HG03064 (cell line): ENCODE results near the gene AP4E1.
"Not testable (repeated sequence)": the region's sequence is repeated elsewhere in the genome, so short reads cannot be mapped to it uniquely, and the experiment has no call there.

Source experiments
- ATAC-seq: cut with Tn5 transposase; IDR thresholded peaks from one replicate; pipeline ENCODE4 v1.9.1; 2021; ENCODE audit warnings: low read depth; ENCODE audit not compliant: unreplicated experiment

AP4E1 gene

GRCh38 chr15:50908209-50909009 lies at the start of gene AP4E1:
Gene AP4E1 (plus strand): TSS chr15:50908683. CDS start chr15:50908779, 96 bp downstream.
- peak; percentile 45 for ATAC-seq

DNA sequence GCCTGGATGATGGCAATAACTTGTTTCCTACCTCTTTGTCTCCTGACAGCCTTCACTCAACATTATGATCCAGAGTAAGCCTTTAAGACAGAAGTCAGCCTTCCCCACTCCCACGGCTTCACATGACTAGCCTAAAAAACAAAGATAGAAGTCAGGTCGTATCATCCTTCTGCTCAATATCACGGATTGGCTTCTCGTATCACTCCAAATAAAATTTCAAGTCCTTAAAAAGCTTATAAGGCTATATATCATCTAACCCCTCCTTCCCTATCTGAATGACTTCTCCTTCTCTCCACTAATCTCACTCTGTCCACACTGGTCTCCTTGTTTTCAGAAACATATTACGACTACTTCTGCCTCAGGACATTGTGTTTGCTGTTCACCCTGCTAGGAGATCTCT lies 47.7 kb upstream of the AP4E1 start:
- no peak for ATAC-seq

GRCh38 chr15:50862553-50862952 lies 45.9 kb upstream of the AP4E1 start:
- no peak for ATAC-seq

GRCh38 chr15:50864873-50865272 lies 43.6 kb upstream of the AP4E1 start:
- ATAC-seq = no peak

DNA sequence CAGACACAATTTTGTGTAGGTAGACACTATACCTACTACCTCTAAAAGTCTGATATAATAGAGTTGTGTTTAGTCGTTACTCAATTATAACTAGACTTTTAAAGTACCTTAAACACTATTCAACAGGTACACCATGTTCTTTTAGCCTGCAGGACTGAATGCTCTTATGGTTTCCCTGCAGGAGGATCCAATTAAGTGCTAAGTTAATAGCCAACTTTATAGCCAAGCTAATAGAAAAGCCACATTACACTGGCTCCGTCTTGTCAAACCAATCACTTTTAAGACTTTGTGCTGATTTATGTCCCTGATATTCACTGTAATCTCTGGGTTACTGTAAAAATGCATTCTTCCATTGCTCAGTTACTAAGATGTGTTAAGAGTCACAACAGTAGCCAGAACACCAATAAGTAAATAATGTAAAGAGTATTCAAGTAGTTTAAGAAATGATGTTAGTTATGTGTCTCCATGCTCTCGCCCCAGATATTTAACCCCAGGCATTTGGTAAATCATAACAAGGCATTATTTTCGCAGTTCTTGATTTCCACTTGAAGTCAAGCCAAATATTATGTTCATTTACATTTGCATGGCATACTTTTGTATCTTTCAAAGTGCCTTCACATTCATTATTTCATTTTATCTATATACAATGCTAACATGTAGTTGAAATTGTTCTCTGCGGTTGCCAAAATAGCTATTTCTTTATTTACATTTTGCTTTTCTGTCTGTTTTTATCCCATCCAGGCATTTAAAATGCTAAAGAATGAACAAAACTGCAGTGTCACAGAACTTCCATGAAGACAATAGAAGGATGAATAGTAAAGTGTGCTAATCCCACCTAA lies 42.7 kb upstream of the AP4E1 start:
- ATAC-seq = no peak

- no peak for ATAC-seq
Observed at GRCh38 chr15:50871832-50872231, 36.7 kb upstream of the AP4E1 start.

DNA sequence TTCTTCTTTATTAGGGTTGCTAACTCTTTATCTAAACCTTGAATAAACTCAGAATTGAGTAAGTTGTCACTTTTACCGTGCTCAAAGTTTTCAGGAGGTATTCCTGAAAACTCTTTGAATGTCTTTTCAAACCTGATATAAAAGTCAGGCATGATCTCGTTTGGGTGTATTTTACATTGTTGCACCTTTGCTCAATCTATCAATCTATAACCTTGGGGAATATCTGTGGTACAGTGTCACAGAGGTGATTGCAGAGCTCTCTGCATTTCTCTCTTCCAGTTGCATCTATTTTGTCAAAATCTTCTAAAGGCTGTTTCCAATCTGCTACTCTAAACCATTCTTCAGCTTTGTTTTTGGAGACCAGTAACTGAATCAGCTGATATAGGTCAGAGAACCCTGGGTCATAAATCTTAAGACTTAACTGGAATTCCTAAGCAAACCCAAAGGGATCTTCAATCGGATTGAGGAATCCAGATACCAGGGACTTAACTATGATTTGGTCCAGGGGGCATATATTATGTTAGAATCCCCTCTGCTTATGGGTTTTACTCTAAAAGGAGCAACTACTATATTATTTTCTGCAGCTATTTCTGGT lies 35.6 kb upstream of the AP4E1 start:
- no peak for ATAC-seq

- no peak for ATAC-seq
Observed at GRCh38 chr15:50873935-50874361, 34.5 kb upstream of the AP4E1 start.

DNA sequence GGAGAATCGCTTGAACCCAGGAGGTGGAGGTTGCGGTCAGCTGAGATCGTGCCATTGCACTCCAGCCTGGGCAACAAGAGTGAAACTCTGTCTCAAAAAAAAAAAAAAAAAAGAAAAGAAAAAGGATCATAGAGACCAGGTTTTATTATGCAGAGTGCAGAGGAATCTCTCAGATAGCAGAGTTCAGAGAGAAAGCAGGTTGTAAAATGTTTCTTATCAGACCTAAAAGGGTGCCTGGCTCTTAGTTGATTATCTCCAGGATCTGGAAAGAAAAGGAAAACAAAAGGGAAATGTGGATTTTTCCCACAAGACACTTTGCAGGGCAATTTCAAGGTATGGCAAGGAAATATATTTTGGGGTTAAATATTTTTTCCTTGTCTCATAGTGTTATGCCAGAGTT lies 33.2 kb upstream of the AP4E1 start:
- ATAC-seq = not testable (repeated sequence)

GRCh38 chr15:50876260-50876988 lies 32.1 kb upstream of the AP4E1 start:
- no peak for ATAC-seq

DNA sequence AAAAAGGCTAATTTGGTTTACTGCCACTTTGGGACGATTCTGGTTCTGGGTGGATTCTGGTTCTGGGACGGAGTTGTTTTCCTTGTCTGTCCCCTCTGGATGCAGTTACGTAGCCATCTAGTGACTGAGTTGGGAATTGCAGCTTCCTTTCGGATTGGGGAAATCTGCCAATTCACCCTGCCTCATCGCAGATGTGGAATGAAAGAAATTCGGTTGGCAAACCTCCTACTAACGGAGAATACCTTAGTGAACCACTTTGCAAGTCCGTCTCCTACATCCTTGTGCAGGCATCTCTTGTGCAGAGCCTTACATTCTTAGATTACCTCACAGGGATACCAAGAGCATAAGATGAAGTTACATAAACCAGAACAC lies 31.5 kb upstream of the AP4E1 start:
- no peak for ATAC-seq

DNA sequence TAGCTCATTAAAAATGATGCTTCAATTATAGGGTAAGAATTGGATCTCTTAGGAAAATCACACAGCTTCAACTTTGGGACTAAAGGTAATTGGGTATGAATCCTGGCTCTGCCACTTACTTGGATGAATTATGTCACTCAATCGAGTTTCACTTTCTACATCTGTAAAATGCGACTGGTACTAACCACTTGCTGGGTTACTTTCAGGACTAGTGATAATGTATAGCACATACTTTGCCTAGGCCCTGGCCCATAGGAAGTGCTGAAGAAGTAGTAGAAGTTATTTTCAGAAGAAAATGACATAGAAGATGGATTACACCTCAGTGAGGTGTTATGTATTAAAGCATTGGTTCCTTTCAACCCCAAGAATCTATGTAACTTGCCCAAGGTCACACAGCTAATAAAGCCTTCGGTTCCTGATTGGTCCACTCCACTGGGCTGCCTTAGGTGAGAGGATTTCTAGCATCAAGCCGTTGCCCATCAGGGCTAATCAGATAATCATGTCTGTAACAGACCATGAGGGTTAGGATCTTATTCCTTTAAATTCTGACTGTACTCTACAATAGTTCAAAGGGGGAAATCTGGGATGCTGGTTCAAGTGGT lies 29.4 kb upstream of the AP4E1 start:
- peak; percentile 60 for ATAC-seq

GRCh38 chr15:50880206-50880605 lies 28.3 kb upstream of the AP4E1 start:
- no peak for ATAC-seq

- ATAC-seq = peak; percentile 36
Observed at GRCh38 chr15:50880651-50881114, 27.8 kb upstream of the AP4E1 start.

DNA sequence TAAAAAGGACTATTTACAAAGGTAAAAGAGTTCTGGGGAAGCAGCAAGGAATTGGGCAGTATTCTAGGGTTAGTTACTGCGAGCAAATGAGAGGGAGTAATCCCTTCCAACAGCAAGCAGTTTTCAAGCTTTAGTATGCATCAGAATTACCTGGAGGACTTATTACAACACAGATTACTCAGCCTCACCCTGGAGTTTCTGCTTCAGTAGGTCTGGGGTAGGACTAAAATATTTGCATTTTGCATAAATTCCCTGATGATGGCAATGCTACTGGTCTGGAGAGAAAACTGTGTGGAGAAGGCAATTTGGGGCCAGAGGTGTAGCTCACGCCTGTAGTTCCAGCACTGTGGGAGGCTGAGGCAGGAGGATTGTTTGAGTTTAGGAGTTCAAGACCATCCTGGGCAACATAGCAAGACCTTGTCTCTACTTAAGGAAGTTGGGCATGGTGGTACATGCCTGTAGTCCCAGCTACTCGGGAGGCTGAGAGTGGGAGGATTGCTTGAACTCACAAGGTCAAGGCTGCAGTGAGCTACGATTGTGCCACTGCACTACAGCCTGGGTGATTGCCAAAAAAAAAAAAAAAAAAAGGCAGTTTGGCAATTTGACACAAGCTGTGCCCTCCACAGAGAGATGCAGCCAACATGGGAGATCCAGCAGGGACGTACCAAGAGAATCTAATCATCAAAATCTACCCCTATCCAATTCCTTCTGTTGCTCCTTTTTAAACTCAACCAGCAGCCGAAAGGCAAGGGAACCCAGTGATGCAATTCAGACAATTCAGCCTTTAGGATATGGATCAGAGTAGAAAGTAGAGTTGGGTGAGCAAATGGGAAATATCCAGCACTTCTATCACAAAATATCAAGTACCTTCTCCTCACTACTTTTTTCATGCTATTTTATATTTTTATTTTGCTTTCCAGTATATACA lies 27.1 kb upstream of the AP4E1 start:
- ATAC-seq = no peak

- no peak for ATAC-seq
Observed at GRCh38 chr15:50883903-50884302, 24.6 kb upstream of the AP4E1 start.

GRCh38 chr15:50884540-50884939 lies 23.9 kb upstream of the AP4E1 start:
- no peak for ATAC-seq

DNA sequence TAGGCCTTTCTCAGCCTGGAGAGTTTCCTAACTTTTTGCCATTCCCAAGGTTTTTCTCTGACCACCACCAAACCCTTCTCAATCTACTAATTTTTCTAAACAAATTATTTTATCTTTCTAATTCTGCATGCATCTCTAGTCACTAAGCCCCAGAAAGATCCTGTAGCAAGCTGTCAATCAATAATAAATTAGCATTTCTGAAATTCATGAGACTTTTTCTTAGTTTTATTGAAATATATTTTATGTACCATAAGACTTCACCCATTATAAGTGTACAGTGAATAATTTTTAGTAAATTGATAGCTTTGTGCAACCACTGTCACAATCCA lies 22.4 kb upstream of the AP4E1 start:
- no peak for ATAC-seq

GRCh38 chr15:50886611-50887345 lies 21.7 kb upstream of the AP4E1 start:
- ATAC-seq = no peak
